ENCODE measurements around the gene SLC5A5.
"Not testable (repeated sequence)": the region's sequence is repeated elsewhere in the genome, so short reads cannot be mapped to it uniquely, and the experiment has no call there.

SLC5A5 gene

GRCh38 chr19:17902701-17903100, 31.0 kb downstream of the SLC5A5 start:
- peaks cover 28% of the 10 kb centered on the region for H3K27me3 Mint-ChIP-seq (ENCODE audit: low read depth)
- no peaks in the 10 kb centered on the region for H3K36me3 Mint-ChIP-seq (ENCODE audit: low read depth)
- H3K4me1 Mint-ChIP-seq, result no peaks in the 10 kb centered on the region
- TF ChIP-seq, protein P1, sequence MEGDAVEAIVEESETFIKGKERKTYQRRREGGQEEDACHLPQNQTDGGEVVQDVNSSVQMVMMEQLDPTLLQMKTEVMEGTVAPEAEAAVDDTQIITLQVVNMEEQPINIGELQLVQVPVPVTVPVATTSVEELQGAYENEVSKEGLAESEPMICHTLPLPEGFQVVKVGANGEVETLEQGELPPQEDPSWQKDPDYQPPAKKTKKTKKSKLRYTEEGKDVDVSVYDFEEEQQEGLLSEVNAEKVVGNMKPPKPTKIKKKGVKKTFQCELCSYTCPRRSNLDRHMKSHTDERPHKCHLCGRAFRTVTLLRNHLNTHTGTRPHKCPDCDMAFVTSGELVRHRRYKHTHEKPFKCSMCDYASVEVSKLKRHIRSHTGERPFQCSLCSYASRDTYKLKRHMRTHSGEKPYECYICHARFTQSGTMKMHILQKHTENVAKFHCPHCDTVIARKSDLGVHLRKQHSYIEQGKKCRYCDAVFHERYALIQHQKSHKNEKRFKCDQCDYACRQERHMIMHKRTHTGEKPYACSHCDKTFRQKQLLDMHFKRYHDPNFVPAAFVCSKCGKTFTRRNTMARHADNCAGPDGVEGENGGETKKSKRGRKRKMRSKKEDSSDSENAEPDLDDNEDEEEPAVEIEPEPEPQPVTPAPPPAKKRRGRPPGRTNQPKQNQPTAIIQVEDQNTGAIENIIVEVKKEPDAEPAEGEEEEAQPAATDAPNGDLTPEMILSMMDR (IDR thresholded peaks at IDR 0.05; ENCODE audit: unreplicated experiment in 3 of 3), result no peak
- H3K4me3 Mint-ChIP-seq, result no peak overlapping the region
- H3K27ac Mint-ChIP-seq, result no peak overlapping the region
- H3K9me3 Mint-ChIP-seq, result no peaks in the 10 kb centered on the region

GRCh38 chr19:17908244-17908643, 36.5 kb downstream of the SLC5A5 start:
- Mint-ChIP-seq H3K27me3 (ENCODE audit: low read depth) (peaks cover 13% of the 10 kb centered on the region), H3K9me3 (peaks cover 10% of the 10 kb centered on the region), H3K4me1 (no peaks in the 10 kb centered on the region), H3K27ac (no peak overlapping the region), H3K36me3 (ENCODE audit: low read depth) (no peaks in the 10 kb centered on the region), H3K4me3 (no peak overlapping the region)
- TF ChIP-seq, protein P1 (IDR thresholded peaks at IDR 0.05; ENCODE audit: unreplicated experiment in 3 of 3), result no peak

DNA sequence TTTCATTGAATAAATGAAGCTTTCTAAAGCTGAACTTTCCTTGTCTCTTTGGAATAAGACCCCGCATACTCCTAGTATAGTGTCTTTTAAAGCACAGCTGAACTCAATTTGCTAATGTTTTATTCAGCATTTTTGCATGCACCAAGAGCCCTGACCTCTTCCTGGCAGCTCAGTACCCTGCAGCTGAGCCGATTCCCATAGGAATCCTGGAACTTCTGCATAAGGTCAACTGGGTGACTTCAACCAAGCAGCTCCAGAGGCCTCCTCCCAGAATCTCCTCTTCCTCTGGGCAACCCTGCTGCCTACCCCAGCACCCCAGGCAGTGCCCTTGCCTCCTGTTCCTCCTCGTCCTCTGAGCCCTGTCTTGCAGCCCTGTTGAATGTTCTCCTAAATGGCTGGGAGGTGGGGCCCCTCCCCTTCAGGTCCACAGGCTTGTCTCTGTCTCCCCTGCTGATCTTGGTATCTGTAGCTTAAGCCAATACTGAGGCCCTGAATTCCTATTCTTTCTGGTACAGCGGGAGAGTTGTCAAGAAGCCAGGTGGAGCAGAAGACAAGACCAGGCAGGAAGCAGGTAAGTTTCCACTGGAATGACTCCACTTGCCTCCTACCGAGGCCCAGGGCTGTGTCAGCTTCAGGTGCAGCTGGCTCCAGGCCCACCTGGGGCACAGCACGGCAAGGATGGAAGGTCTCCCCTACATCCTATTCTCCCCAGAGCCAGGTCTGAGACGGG, 37.4 kb downstream of the SLC5A5 start:
- no peaks in the 10 kb centered on the region for H3K4me1 Mint-ChIP-seq
- H3K4me3 Mint-ChIP-seq, result no peak overlapping the region
- peaks cover 7% of the 10 kb centered on the region for H3K27me3 Mint-ChIP-seq (ENCODE audit: low read depth)
- peaks cover 16% of the 10 kb centered on the region for H3K9me3 Mint-ChIP-seq
- no peaks in the 10 kb centered on the region for H3K36me3 Mint-ChIP-seq (ENCODE audit: low read depth)
- TF ChIP-seq, protein P1 (IDR thresholded peaks at IDR 0.05; ENCODE audit: unreplicated experiment in 3 of 3), result no peak
- H3K27ac Mint-ChIP-seq, result no peak overlapping the region

DNA sequence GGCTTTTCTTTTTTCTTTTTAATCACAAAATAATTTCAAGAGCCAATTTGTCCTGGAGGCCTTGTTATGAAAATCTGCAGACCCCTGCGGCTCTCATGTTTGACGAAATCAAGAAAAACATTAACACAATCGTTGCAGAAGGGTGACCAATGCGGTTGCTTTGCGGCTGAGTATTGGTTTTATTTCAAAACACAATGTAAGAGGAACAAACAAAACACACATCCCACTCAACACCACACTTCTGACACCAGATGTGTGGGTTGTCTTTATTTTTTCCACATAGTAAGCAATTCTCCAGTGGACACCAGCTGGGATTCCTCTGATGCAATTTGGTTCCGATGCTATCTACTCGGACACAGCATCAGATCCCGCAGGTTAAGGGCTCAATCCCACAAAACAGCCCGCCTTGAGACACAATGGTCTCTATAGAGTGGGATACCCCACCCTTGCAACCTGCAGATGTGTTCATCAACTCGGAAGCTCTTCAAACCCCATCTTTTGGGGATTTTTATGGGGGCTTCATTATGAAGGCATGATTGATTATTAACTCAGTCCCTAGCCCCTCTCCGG, 39.1 kb downstream of the SLC5A5 start:
- TF ChIP-seq, protein P1 (IDR thresholded peaks at IDR 0.05; ENCODE audit: unreplicated experiment in 3 of 3), result no peak
- no peaks in the 10 kb centered on the region for H3K36me3 Mint-ChIP-seq (ENCODE audit: low read depth)
- no peak overlapping the region for H3K4me3 Mint-ChIP-seq

GRCh38 chr19:17915940-17916593, 44.3 kb downstream of the SLC5A5 start:
- H3K27ac Mint-ChIP-seq, result no peak overlapping the region
- no peaks in the 10 kb centered on the region for H3K36me3 Mint-ChIP-seq (ENCODE audit: low read depth)
- peaks cover 7% of the 10 kb centered on the region for H3K27me3 Mint-ChIP-seq (ENCODE audit: low read depth)
- no peaks in the 10 kb centered on the region for H3K4me1 Mint-ChIP-seq
- no peak overlapping the region for H3K4me3 Mint-ChIP-seq
- TF ChIP-seq, protein P1 (IDR thresholded peaks at IDR 0.05; ENCODE audit: unreplicated experiment in 3 of 3), result no peak
- H3K9me3 Mint-ChIP-seq, result peaks cover 13% of the 10 kb centered on the region

More for the DNA sequence above, 39.1 kb downstream of the SLC5A5 start:
- no peak overlapping the region for H3K27ac Mint-ChIP-seq
- H3K9me3 Mint-ChIP-seq, result peaks cover 18% of the 10 kb centered on the region
- H3K4me1 Mint-ChIP-seq, result no peaks in the 10 kb centered on the region
- peaks cover 7% of the 10 kb centered on the region for H3K27me3 Mint-ChIP-seq (ENCODE audit: low read depth)

DNA sequence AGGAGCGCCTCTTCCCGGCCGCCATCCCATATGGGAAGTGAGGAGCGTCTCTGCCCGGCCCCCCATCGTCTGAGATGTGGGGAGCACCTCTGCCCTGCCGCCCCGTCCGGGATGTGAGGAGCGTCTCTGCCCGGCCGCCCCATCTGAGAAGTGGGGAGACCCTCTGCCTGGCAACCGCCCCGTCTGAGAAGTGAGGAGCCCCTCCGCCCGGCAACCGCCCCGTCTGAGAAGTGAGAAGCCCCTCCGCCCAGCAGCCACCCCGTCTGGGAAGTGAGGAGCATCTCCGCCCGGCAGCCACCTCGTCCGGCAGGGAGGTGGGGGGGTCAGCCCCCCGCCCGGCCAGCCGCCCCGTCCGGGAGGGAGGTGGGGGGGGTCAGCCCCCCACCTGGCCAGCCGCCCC, 46.4 kb downstream of the SLC5A5 start:
- not testable (repeated sequence) for H3K4me1 Mint-ChIP-seq; H3K27ac Mint-ChIP-seq; H3K36me3 Mint-ChIP-seq (ENCODE audit: low read depth); H3K27me3 Mint-ChIP-seq (ENCODE audit: low read depth); H3K4me3 Mint-ChIP-seq
- H3K9me3 Mint-ChIP-seq, result peaks cover 13% of the 10 kb centered on the region

DNA sequence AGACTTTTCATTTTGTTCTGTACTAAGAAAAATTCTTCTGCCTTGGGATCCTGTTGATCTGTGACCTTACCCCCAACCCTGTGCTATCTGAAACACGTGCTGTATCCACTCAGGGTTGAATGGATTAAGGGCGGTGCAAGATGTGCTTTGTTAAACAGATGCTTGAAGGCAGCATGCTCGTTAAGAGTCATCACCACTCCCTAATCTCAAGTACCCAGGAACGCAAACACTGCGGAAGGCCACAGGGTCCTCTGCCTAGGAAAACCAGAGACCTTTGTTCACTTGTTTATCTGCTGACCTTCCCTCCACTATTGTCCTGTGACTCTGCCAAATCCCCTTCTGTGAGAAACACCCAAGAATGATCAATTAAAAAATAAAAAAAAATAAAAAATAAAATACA, 47.4 kb downstream of the SLC5A5 start:
- H3K36me3 Mint-ChIP-seq (ENCODE audit: low read depth), result not testable (repeated sequence)

More for the DNA sequence above, 47.4 kb downstream of the SLC5A5 start:
- not testable (repeated sequence) for H3K4me3 Mint-ChIP-seq; H3K4me1 Mint-ChIP-seq; H3K27ac Mint-ChIP-seq; H3K27me3 Mint-ChIP-seq (ENCODE audit: low read depth); H3K9me3 Mint-ChIP-seq

Measured in nephron (organoid).